ELF-1 (cell line): ENCODE results near the gene SAA1.

ENCODE experiments used
- DNase-seq: peaks from one replicate; pipeline ENCODE4 v3.0.0-alpha.2; 2016; ENCODE audit warnings: low read depth, low spot score

The SAA1 gene

GRCh38 chr11:18310800-18311340 lies 44.8 kb downstream of the SAA1 start:
- no peak for DNase-seq

- no peak for DNase-seq
Observed at GRCh38 chr11:18312012-18312411, 45.9 kb downstream of the SAA1 start.

GRCh38 chr11:18312663-18313420 lies 46.8 kb downstream of the SAA1 start:
- no peak for DNase-seq

GRCh38 chr11:18313965-18314763 lies 48.1 kb downstream of the SAA1 start:
- DNase-seq = peak; percentile 35

GRCh38 chr11:18314784-18315523 lies 48.9 kb downstream of the SAA1 start:
- DNase-seq = peak; percentile 21

GRCh38 chr11:18315893-18316292 lies 49.8 kb downstream of the SAA1 start:
- DNase-seq = no peak

- no peak for DNase-seq
Observed at GRCh38 chr11:18317551-18317950, 51.5 kb downstream of the SAA1 start.
